ENCODE measurements around the gene RHEBL1.
"Not testable (repeated sequence)": the region's sequence is repeated elsewhere in the genome, so short reads cannot be mapped to it uniquely, and the experiment has no call there.

RHEBL1 gene

DNA sequence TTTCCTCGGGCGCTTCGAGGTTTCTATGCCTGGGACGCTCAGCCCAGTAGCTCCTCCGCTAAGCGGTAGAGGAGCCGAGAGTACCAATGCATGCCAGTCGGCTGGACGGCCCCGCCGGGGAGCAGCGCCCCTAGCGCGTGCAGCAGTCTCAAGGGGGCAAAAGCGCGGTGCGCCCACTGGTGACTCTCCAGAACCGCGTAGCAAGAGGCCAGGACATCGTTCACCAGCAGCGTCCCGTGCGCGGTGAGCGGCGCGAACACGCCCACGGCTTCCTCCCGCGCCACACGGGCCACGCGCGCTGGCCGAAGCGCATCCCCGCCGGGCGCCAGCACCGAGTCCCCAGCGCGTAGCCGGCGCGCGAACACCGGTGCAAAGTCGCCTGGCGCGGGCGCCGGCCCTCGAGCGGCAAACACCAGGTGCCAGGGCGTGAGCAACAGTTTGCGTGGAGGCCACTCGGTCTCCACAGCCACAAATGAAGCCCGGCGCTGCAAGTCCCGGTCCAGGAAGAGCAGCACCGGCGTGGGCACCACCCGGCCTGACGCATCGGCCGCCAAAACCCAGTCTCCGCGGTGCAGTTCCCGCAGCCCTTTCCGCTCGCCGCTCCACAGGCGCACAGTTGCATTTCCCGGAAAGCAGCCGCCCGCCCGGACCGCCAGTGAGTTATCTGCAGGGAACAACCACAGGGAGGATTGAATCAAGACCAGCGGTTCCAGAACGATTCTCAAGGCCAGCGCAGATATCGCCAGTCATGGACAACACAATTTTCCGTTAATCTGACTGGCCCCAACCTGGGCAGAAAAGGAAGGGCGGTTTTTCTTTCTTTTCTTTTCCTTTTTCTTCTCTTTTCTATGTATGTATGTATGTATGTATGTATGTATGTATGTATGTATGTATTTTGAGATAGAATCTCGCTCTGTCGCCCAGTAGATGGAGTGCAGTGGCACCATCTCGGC, 20.3 kb upstream of the RHEBL1 start:
- DNase-seq (ENCODE audit: low read depth in 2 of 3, low spot score in 2 of 3) = no peak

DNA sequence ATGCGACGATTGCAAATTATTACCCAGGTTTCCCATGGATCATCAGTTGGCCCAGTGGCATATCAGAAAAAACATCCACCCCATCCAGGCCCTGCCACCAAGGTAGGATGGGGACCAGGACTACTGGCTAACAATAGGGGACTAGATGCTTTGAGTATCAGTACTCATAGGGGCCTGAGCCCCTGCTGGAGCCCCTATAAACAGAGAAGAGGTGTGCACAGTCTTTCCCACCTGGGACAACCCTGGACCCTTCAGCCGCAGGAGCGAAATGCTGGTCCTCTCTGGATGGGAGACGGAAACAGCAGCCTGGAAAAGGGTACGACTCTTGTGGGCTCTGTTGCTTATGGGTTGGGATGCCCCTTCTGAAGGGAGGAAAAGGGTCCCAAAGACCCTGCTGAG, 19.2 kb upstream of the RHEBL1 start:
- DNase-seq (ENCODE audit: low read depth in 2 of 3, low spot score in 2 of 3) = no peak

DNA sequence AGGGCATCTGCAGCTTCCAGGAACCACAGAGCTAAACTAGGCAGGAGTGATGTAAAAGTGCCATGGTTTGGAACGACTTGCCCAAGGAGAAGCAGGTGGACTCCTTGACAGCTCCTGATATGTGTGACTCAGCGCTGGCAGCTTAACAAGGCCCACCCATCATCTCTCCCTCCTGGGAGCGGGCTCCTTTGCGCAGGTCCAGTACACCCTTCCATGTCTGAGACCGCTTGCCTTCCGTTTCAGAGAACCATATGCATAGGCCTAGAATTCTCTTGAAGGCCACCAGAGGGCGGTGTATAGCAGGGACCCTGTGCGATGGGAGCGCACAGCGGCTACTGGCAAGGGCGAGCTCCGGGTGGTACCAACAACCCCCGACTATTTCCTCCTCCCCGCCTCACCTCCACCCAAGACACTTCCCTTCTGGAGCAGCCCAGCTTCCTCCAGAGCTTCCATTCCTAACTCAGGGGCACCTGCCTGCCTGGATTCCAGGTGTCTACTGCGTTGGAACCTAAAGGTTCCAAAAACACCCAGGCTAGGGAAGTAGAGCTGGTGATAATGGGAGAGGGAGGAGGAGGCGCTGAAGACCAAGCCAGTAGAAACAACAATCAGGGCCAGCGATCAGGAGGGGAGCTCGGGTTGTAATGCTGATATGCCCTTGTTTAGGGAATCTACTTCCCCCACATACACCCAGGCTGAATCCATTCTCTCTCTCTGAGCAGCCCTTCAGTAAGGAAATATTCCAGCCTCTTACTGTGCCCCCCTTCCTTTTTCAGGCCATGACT, 18.6 kb upstream of the RHEBL1 start:
- DNase-seq (ENCODE audit: low read depth in 2 of 3, low spot score in 2 of 3) = no peak

- no peak for DNase-seq (ENCODE audit: low read depth in 2 of 3, low spot score in 2 of 3)
Measured at GRCh38 chr12:49086116-49086515, 16.3 kb upstream of the RHEBL1 start.

DNA sequence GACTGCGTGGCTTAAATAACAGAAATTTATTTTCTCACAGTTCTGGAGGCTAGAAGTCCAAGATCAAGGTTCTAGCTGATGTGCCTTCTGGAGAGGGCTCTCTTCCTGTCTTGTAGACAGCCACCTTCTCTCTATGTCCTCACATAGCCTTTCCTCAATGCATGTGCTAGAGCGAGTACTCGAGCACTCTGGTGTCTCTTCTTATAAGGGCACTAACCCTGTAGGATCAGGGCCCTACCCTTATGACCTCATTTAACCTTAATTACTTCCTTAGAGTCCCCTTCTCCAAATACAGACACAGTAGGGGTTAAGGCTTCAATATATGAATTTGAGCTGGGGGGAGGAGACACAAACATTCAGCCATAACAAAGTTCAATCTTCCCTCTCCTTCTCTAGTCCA, 14.7 kb upstream of the RHEBL1 start:
- no peak for DNase-seq (ENCODE audit: low read depth in 2 of 3, low spot score in 2 of 3)

GRCh38 chr12:49079793-49080192, 10.0 kb upstream of the RHEBL1 start:
- no peak for DNase-seq (ENCODE audit: low read depth in 2 of 3, low spot score in 2 of 3)

DNA sequence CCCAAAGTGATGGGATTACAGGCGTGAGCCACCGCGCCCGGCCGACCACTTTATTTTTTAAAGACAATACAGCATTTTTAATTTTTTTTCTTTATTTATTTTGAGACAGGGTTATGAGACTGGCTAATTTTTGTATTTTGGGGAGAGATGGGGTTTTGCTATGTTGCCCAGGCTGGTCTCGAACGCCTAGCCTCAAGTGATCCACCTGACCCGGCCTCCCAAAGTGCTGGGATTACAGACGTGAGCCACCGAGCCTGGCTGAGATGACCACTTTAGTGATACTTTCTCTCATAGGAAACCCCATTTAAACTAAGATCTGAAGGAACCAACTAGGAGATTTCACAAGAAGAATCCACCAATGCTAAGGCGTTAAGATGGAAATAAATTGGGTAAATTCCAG, 1.2 kb upstream of the RHEBL1 start:
- no peak for DNase-seq (ENCODE audit: low read depth in 2 of 3, low spot score in 2 of 3)

DNA sequence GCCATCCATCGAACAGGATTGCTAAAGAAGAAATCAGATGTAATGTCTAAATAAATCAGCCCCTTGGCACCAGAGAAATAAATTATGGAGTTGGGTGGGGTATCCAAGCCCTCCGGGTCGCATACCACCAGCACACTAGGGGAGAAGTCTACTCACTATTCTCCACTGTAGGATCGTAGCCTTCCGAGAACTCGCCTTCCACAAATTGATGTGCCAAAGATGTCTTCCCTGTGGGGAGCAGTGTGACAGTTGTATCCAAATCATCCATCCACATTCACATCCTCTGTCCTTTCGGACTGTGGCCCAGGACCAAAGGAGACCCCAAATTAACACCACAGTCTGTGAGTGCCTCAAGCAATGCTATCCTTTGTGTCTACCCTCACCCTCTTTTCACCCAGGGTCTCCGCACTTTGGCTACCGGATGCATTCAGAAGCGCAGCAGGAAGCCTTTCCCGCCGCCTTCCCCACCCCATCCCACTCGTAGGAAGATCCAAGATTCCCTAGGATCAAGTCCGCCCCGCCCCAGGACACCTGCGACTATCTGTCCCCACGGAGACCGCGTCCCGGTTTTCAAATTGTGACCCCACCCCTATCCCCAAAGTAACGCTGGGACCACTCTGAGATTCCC, 786 bp downstream of the RHEBL1 start:
- no peak for DNase-seq (ENCODE audit: low read depth in 2 of 3, low spot score in 2 of 3)

DNA sequence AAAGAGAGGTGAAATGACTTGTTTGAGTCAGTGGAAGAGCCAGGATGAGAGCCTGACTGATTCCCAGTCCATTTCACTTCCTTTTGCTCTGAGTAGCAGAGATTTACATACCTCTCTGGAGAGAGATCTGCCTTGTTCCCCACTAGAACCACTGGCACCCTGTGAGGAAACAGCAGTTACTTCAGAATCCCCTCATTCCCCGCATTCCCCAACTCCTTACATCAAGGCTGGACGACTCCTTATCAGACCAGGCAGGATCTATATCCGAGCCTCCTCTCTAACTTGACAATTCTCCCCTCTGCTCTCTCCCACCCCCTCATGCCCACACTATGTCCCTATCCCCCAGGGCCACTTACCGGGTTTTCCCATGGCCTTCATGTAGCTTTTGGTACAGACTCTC, 3.7 kb downstream of the RHEBL1 start:
- no peak for DNase-seq (ENCODE audit: low read depth in 2 of 3, low spot score in 2 of 3)

DNA sequence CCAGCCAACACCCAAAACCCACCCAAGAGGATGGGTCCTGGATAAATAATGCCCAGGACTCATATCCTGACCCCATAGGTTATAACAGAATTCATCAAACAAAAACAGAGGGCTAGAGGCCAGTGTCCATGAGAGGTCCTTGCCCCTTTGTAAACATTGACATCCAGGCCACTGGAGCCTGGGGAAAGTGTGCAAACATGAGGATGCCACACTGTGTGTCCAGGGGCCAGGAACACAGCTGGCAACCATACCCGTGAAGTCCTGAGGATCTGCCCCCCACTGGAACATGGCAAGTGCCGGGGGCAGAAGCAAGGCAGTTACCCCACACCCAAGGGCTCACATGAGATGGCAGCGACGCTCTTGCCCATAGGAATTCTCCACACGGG, 5.0 kb downstream of the RHEBL1 start:
- DNase-seq (ENCODE audit: low read depth in 2 of 3, low spot score in 2 of 3) = no peak

DNA sequence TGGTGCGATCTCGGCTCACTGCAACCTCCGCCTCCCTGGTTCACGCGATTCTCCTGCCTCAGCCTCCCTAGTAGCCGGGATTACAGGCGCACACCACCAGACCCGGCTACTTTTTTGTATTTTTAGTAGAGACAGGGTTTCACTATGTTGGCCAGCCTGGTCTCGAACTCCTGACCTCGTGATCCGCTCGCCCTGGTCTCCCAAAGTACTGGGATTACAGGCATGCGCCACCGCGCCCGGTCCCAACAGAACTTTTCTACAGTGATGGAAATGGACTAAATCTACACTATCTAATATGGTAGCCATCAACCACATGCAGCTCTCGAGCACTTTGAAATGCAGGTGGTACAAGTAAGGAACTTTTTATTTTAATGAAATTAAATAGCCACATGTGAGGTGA, 7.9 kb downstream of the RHEBL1 start:
- not testable (repeated sequence) for DNase-seq (ENCODE audit: low read depth in 2 of 3, low spot score in 2 of 3)

GRCh38 chr12:49061157-49061650, 8.6 kb downstream of the RHEBL1 start:
- DNase-seq (ENCODE audit: low read depth in 2 of 3, low spot score in 2 of 3) = no peak

GRCh38 chr12:49060237-49061156, 9.3 kb downstream of the RHEBL1 start, which contains the start of gene KMT2D:
TSS of gene KMT2D (minus strand) at chr12:49060794. CDS start at chr12:49055324, 5,470 bp downstream.
- peak; percentile 67 to 82 (median 75) for DNase-seq (ENCODE audit: low read depth in 2 of 3, low spot score in 2 of 3)

GRCh38 chr12:49059299-49060171, 10.2 kb downstream of the RHEBL1 start:
- no peak for DNase-seq (ENCODE audit: low read depth in 2 of 3, low spot score in 2 of 3)

- DNase-seq (ENCODE audit: low read depth in 2 of 3, low spot score in 2 of 3) = no peak
Measured at GRCh38 chr12:49059045-49059298, 10.8 kb downstream of the RHEBL1 start.

DNA sequence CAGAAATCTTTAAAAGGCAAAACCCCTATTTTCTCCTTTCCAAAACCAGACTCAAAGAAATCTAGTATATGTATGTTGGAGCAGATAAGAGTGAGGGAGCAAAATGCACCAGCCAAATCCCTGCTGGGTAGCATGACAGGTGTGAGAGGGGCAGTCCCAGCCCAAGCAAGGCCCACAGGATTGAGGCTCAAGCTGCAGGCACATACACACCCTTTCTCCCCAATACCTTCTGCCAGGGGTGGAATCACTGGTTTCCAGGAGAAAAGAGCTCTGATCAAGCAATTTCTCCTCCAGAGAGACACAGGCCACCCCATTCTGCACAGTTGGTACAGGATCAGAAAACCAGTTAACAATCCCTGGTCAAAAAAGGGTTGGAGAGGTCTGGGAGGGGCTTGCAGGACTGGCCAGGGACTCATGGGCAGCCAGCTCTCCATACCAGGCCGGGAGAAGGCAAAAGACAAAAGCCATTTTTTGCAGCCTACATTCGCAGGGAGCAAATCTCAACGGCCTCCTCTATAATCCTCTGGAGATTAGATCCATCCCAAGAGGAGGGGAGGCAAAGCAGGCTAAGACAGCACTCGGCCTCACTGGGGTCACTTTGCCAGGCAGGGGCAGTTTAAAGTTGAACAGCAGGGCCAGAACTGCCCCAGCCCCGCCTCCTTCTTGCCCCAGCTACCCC, 11.3 kb downstream of the RHEBL1 start:
- no peak for DNase-seq (ENCODE audit: low read depth in 2 of 3, low spot score in 2 of 3)

DNA sequence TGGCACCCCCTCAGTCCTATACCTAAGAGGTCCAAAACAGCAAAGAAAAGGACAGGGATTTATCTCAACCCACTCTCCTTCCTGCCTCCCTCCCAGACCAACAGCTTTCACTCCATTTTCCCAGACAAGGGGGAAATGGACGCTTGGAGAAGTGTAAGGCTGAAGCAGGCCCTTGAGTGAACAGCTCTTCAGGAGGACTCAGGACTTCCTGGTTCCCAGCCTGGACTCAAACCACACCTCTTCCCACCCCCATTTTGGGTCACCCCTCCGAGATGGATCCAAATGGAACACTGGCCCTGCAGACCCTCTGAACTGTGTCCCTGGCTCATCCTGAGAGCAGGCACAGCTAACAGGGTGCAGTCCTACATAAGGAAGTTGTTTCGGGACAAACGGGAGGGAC, 11.9 kb downstream of the RHEBL1 start:
- DNase-seq (ENCODE audit: low read depth in 2 of 3, low spot score in 2 of 3) = no peak

DNA sequence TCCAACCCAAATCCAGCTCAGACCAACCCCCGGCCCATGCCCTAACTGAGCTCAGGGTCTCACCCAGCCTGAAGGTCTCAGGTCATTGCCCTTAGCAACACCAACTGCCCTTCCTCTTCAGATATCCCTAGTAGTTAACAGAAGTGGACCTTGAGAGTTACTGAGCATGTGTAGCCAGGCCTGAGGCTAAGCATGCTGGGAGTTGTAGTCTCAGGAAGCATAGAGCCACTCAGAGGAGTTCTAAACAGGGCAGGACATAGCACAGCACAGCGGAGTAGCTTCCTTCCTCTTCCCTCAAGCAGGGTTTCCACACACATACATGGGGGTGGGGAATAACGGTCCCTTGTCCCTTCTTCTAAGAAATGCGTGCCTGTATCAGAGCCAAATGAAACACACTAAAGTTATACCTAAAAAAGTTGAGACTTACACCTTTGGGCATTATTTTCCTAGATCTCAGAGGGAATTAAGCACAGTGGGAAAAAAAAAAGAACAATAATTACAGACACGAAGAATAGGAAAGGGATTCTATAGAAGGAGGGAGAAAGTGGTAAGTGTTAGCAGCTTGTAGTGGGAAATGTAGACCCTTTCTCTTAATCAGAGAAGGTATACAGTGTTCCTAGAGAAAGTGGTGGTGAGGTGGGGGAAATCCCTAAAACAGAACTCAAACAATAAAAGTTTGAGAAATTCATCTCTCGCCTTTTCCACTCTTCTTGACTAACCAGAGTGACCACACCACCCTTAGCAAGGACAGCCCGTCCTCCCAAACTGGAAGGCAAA, 13.6 kb downstream of the RHEBL1 start:
- no peak for DNase-seq (ENCODE audit: low read depth in 2 of 3, low spot score in 2 of 3)
